Right lobe of liver (tissue), 6 donors: ENCODE measurements around the gene IFI16. TPM values are rescaled to one million over a fixed set of nuclear protein-coding genes. Genes with fewer than 3 reads are reported as not detected.
"Not testable (repeated sequence)": the region's sequence is repeated elsewhere in the genome, so short reads cannot be mapped to it uniquely, and the experiment has no call there.

ENCODE experiments used
- ATAC-seq, 4 donors: fragments of 200-7000 bp; cut with Tn5 transposase; one replicate each; pipeline ENCODE4 v1.9.1; 2020; ENCODE audit warnings: mild to moderate bottlenecking in 4 of 4, moderate library complexity in 4 of 4
- DNase-seq, 3 donors: peaks; one replicate each; pipeline ENCODE4 v3.0.0-alpha.2; 2020
- H3K27ac ChIP-seq, 3 donors: fragments of 200-600 bp; one replicate each; pipeline ENCODE4 v1.8.0; 2022
- H3K27me3 ChIP-seq, 2 donors: fragments of 200-600 bp; one replicate each; pipeline ENCODE4 v1.8.0; 2022
- H3K36me3 ChIP-seq, 4 donors: fragments of 200-600 bp; sonication (generic) in 1 of 4; one replicate each; pipeline versions ENCODE4 v1.5.1 to v1.8.0; 2017 to 2022; ENCODE audit warnings: control low read depth in 1 of 4
- H3K4me1 ChIP-seq, 4 donors: fragments of 200-600 bp; sonication (generic) in 1 of 4; one replicate each; pipeline versions ENCODE4 v1.5.1 to v1.8.0; 2017 to 2022; ENCODE audit warnings: control low read depth in 1 of 4
- H3K4me3 ChIP-seq, 3 donors: fragments of 200-600 bp; one replicate each; pipeline ENCODE4 v1.8.0; 2022
- H3K9me3 ChIP-seq, 4 donors: fragments of 200-600 bp; sonication (generic) in 1 of 4; one replicate each; pipeline versions ENCODE4 v1.5.1 to v1.8.0; 2017 to 2022; ENCODE audit warnings: control low read depth in 1 of 4
- CTCF ChIP-seq, 4 donors: fragments of 200-600 bp in 3 of 4; fragments of 450-650 bp in 1 of 4; IDR thresholded peaks; one replicate each; pipeline versions ENCODE4 v1.5.1 to v1.8.0; 2016 to 2022; ENCODE audit warnings: antibody characterized with exemption in 4 of 4, mild to moderate bottlenecking in 2 of 4
- POLR2A ChIP-seq: fragments of 450-650 bp; IDR thresholded peaks from one replicate; pipeline ENCODE4 v1.6.1; 2017; ENCODE audit warnings: antibody characterized with exemption, mild to moderate bottlenecking
- WGBS: methylation state at CpG from one replicate; pipeline ENCODE4 v1.1.6; 2018; ENCODE audit warnings: low coverage, low lambda C conversion rate; ENCODE audit not compliant: insufficient coverage; ENCODE audit errors: missing lambda C conversion rate; 5-methylcytosine and 5-hydroxymethylcytosine counted together
- intact Hi-C, 2 donors: fragments of 100-400 bp; cut with DNase I; formaldehyde crosslinking; loops; one replicate each; pipeline versions ENCODE4 v1.11.2 to v1.14.1; 2022
- total RNA-seq, 6 experiments: library from RNA; depleted of rRNA in 2 of 6; stranded (reverse); fragments of >200 nt in 2 of 6; fragmentation: NEBNext Ultra II Directional in 3 of 6; extraction: Animal tissue kit (Norgen Biotek cat#: 25700) in 3 of 6; gene quantifications; one replicate each; pipeline versions ENCODE4 v1.1.0 to v1.2.4, GENCODE V29; 2016 to 2023
- donor health status: DM: no; HTN: yes; CAD: no.
- donor health status: DM: no; HTN: no; CAD: no.
- donor health status: DM: no; HTN: no; CAD: no.
- donor health status: DM: no; HTN: yes; CAD: no.
- donor health status: DM: no; HTN: yes; CAD: no.

IFI16 gene
- total RNA-seq, 6 experiments from 2014 or later = 3.3 to 20.3 (median 9.1) TPM

DNA sequence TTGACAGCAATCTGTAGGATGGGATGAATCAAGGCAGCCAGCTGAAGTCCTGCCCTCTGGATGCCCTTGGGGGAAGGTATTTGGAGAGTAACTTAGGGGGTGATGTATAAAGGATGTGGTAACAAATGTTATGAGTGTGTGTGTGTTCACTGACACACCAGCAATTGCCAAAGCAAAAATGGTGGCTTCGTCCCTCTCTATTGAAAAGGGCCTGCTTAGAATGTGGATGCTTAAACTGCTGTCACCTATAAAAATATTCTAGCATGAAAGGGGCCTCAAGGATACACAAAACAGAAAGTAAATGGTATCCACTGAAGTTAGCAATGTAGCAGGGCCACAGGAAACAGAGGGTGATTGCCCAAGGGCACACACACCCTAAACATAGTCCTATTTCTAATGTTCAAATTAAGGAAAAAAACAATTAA lies 81.9 kb downstream of the IFI16 start:
- WGBS = 38% methylated on average over 1 of the region's 1 CpG

GRCh38 chr1:159092036-159092760 lies 82.5 kb downstream of the IFI16 start:
- no peak for TF ChIP-seq POLR2A
- TF ChIP-seq CTCF (IDR thresholded peaks at IDR 0.05) = no peak
- no peaks in the 10 kb centered on the region for H3K36me3 ChIP-seq
- ATAC-seq = no peak
- H3K27ac ChIP-seq = no peak overlapping the region
- DNase-seq = no peak
- 43% methylated on average over 3 of the region's 3 CpGs for WGBS
- no peaks in the 10 kb centered on the region for H3K4me1 ChIP-seq
- intact Hi-C loops = no loop called here
- H3K27me3 ChIP-seq = no peaks in the 10 kb centered on the region
- H3K9me3 ChIP-seq = no peaks in the 10 kb centered on the region
- no peak overlapping the region for H3K4me3 ChIP-seq

More for the DNA sequence above, 81.9 kb downstream of the IFI16 start:
- no peaks in the 10 kb centered on the region for H3K4me1 ChIP-seq
- H3K27ac ChIP-seq = no peak overlapping the region
- intact Hi-C loops = no loop called here
- no peaks in the 10 kb centered on the region for H3K27me3 ChIP-seq
- no peak overlapping the region for H3K4me3 ChIP-seq
- ATAC-seq (no peak), DNase-seq (no peak)
- no peaks in the 10 kb centered on the region for H3K9me3 ChIP-seq
- TF ChIP-seq CTCF (IDR thresholded peaks at IDR 0.05) (no peak), POLR2A (no peak)
- no peaks in the 10 kb centered on the region for H3K36me3 ChIP-seq

DNA sequence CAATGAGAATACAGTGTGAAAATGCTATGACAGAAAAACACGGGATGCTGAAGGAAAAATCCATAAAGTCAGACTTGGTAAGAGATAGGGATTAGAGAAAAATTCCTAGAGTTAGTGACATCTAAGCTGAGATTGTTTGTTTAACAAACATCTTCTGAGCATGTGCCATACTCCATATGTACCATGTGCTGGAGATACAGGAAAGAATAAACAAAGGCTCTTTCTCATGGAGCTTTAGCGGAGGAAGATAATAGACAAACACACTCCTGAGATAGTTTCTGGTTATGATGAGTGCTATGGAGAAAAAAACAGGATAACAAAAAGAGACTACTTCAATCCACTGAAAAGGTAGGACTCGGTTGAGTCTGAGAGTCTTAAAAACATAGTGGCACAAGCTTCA lies 88.9 kb downstream of the IFI16 start:
- ATAC-seq (no peak), DNase-seq (no peak)
- intact Hi-C loops = no loop called here
- no peak for TF ChIP-seq CTCF (IDR thresholded peaks at IDR 0.05)
- no peak for TF ChIP-seq POLR2A
- Histone ChIP-seq H3K4me3 (no peak overlapping the region), H3K27ac (no peak overlapping the region), H3K36me3 (no peaks in the 10 kb centered on the region), H3K4me1 (no peaks in the 10 kb centered on the region), H3K27me3 (no peaks in the 10 kb centered on the region), H3K9me3 (no peaks in the 10 kb centered on the region)
- WGBS = 45% methylated on average over 3 of the region's 3 CpGs

DNA sequence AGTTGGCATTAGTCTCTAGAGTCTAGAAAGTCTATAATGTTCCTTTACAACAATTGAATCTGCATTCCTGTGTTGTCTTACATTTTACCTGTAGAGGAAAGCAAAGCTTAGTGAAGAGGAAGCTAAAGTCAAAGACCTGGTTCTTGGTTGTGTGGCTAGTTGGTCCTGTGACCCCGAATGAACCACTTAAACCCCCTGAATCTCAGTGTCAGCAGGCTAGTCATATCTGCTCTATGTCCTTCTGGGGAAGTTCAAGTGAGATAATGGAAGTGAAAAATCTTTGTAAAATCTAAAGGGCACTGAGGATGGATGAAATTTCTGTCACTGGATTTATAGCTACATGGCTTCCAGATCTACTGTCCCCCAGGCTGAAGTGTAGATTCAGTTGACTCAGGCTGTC lies 90.9 kb downstream of the IFI16 start:
- Histone ChIP-seq H3K27ac (no peak overlapping the region), H3K4me3 (no peak overlapping the region), H3K27me3 (no peaks in the 10 kb centered on the region), H3K36me3 (no peaks in the 10 kb centered on the region), H3K4me1 (no peaks in the 10 kb centered on the region), H3K9me3 (no peaks in the 10 kb centered on the region)
- ATAC-seq (no peak), DNase-seq (no peak)
- TF ChIP-seq POLR2A (no peak), CTCF (IDR thresholded peaks at IDR 0.05) (no peak)
- WGBS = 21% methylated on average over 1 of the region's 1 CpG
- intact Hi-C loops = no loop called here

- ATAC-seq, H3K27me3 ChIP-seq, DNase-seq, H3K4me3 ChIP-seq, H3K27ac ChIP-seq, H3K4me1 ChIP-seq, intact Hi-C loops, H3K36me3 ChIP-seq, H3K9me3 ChIP-seq: not testable (repeated sequence)
- 60% methylated on average over 2 of the region's 3 CpGs for WGBS
Observed at GRCh38 chr1:159103021-159103420, 93.3 kb downstream of the IFI16 start.

Other genes starting within 250 kb of the IFI16 start
- gene OR6N1, start 237.7 kb upstream of the IFI16 start, total RNA-seq = not detected
- not detected for gene OR6N2, start 228.7 kb upstream of the IFI16 start, total RNA-seq
- 1 to 10 TPM; 1.5 to 6.6 (median 3.5) TPM for gene MNDA, start 178.6 kb upstream of the IFI16 start, total RNA-seq
- gene PYHIN1, start 78.4 kb upstream of the IFI16 start, total RNA-seq = 1 to 10 TPM in 2 of 6 experiments, under 1 TPM in 4; 0.22 to 2.2 (median 0.61) TPM
- 1 to 10 TPM in 1 of 6 experiments, under 1 TPM in 2, not detected in 3; 0.73 to 1.1 (median 0.80) TPM for gene AIM2, start 66.9 kb downstream of the IFI16 start, total RNA-seq
- under 1 TPM; 0.11 to 0.61 (median 0.16) TPM for gene CADM3, start 161.7 kb downstream of the IFI16 start, total RNA-seq
- under 1 TPM in 4 of 6 experiments, not detected in 2; 0.12 to 0.53 (median 0.39) TPM for gene ACKR1, start 195.0 kb downstream of the IFI16 start, total RNA-seq